Right renal cortex interstitium (tissue), 3 donors: ENCODE results near the gene COMTD1. TPM values are rescaled to one million over a fixed set of nuclear protein-coding genes. Genes with fewer than 3 reads are reported as not detected.

Experiments
- DNase-seq, 3 donors: peaks; one replicate each; pipeline ENCODE4 v3.0.0-alpha.2; 2013; ENCODE audit warnings: low read depth in 3 of 3, low spot score in 2 of 3
- polyA plus RNA-seq, 3 donors: library from polyadenylated mRNA; unstranded; fragments of 120-200 nt; gene quantifications; one replicate each; pipeline ENCODE4 v1.2.1, GENCODE V29; 2013; ENCODE audit not compliant: insufficient read length in 3 of 3

The COMTD1 gene
- polyA plus RNA-seq, 3 donors: 3.5 to 5.2 (median 4.9) TPM

- DNase-seq: no peak
Observed at GRCh38 chr10:75245354-75246250, 9.8 kb upstream of the COMTD1 start.

DNA sequence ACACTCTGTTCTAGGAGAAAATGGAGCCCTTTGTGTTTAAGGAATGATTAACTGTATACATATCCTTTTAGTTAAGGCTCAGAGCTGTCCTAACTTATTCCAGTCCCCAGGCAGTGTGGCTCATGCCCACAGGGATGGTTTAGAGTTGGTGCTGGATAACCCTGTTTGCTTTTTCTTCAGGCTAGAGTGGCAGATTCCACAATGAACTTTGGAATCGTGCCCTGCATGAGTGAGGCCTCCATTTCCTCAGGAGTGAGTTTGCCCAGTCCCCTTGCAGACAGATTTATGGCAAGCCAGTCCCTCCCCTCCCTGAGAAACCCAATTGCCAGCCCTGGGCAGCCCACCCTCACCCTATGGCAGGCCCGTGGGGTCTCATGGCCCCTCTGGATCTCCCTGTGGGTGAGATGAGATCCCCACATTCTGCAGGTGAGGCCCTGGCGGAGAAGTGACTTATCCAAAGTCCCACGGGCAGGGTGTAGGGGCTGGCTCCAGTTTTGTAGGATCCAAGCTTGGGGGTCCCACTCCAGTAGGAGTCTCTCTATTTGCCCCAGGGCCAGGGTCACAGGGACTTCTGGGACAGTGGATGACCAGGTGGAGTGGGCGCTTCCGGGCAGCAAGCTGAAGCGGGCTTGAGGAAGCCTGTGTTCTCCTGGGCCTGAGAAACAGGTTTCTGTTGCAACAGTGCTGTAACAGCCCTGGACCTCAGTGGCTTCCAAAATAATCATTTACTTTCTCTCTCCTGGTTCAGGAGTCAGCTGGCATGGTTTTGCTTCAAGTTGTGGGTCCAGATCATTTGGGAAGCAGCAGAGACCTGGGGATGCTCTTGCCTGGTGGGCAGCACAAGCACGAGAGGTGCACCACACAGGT is 9.0 kb upstream of the COMTD1 start:
- DNase-seq: no peak

DNA sequence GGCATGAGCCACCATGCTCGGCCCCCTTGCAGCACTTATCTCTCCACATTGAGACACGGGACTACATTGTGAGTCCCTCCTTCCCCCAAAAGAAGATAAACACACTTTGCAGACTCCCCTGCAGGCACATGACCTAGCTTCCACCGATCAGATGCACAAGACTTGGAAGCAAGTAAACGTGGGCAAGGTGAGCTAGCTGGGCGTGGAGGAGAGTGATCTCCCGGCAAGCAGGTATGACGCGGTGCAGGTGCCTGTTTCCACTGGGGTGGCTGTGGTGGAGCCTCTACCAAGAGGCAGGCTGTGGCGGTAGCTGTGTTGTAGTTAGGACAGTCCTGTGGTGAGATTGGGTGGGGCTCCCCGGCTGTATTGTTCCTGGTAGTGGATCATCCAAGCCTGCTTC is 7.7 kb upstream of the COMTD1 start:
- DNase-seq: no peak

DNA sequence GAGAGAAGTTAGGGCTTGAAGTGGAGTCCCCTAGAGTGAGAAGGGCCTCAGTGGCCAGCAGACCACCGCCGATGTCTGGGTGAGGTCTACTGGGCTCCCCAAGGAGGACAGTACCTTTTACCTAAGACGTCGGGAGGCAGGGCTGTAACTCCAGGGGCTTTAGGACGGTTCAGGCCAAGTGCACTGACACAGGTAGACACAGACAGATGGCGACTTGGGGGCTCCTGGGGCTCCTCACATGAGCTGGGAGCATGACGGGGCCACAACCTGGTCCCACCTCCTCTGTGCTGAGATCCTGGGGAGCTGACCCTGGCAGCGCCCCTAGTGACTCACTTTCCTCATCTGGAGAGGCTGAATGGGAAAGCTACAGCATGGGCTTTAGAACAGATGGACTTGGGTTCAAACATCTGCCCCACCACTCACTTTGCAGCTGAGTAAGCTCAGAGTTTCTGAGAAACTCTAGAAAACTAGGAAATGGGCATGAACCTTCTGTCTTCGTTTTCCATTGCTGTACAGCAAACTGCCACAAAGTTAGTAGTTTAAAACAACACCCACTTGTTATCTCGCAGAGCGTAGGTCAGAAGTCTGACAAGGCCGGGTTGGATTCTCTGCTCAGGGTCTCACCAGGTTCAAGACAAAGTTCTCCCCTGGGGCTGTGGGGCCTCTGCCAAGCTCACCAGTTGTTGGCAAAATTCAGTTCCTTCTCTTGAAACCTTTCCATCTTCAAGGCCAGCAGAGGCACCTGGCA is 4.7 kb upstream of the COMTD1 start:
- DNase-seq: no peak

- DNase-seq: no peak
Observed at GRCh38 chr10:75239096-75239790, 3.5 kb upstream of the COMTD1 start.

GRCh38 chr10:75238182-75239095 is 2.7 kb upstream of the COMTD1 start:
- DNase-seq: no peak

DNA sequence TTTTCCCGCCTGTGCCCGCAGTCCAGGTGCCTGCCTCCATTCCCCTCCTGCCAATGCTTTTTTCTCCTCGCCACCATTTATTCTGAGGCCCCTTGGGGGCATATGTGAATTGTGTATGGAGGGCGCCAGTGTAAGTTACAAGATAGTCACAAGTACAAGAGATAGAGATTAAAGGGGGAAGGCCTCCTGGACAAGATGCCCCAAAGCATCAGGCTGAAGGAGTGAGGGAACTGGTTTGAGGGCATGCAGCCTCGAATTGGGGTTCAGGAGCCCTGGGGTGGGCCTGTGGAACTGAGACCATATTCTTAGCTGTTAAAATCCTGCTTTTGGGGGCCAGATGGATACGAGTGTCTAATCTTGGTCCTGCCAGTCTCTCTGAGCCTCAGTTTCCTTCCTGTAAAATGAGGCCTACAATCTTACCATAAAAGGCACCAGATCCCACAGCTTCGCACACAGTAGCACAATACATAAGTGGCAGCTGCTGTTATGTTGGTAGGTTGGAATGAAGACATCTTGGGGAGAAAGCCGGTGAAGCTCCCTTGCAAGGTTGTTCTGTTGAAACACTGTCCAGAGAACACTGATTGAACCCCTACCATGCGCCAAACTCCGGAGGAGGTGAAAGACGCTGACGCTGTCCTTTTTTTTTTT is 545 bp upstream of the COMTD1 start:
- DNase-seq: no peak

GRCh38 chr10:75234683-75235374 is 928 bp downstream of the COMTD1 start:
- DNase-seq: no peak

DNA sequence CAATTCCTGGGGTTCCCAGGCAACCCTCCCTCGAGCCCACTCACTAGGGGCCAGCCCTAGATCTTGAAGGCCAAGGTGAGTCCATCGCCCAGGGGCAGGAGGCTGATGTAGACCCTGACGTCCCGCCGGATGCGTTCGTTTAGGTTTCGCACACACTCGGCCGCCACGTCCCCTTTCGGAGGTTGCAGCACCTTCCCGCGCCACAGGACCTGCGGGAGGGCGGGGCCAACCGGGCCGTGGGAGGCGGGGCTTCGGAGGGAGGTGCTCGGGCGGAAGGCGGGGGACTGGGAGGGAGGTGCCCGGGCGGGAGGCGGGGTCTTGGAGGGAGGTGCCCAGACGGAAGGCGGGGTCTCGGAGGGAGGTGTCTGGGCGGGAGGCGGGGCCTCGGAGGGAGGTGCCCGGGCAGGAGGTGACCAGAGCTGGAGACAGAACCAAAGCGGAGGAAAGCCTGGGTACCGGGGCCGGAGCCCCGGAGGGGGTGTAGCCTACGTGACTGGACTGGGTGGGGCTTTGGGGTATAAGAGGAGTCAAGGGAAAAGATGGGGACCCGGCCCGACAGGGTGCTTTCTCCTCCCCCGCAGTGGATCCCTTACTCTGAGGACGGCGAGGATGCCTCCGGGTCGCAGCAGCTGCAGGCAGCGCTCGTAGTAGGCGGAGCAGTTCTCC is 1.6 kb downstream of the COMTD1 start:
- peak in 1 of 3 donors; percentile 65 for DNase-seq

DNA sequence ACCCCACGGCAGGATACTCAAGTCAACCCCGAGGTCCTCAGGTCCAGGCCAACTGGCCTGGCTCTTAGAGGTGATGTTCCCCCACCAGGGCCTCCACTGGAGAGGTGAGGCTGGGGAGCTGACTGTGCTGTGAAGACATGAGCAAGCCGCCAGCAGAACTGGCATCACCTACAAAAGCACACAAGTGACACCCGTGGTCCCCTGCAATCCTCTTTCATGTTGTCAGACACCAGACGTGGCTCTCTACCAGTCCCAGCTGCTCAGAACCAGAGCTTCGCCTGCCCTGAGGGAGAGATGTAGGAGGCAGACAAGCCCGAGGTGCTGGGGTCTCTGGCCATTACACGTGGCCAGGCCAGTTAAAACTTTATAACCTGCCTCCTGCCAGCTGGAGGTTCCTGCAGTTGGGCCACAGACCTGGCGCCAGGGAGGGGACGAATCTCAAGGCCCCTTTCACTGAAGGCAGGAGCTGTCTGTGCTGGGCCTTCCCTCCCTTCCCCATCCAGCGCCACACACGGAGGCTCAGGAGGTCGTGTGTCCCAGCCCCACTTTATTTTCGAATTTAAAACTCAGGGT is 2.2 kb downstream of the COMTD1 start:
- no peak for DNase-seq

- no peak for DNase-seq
Observed at GRCh38 chr10:75231672-75232581, 3.8 kb downstream of the COMTD1 start.

DNA sequence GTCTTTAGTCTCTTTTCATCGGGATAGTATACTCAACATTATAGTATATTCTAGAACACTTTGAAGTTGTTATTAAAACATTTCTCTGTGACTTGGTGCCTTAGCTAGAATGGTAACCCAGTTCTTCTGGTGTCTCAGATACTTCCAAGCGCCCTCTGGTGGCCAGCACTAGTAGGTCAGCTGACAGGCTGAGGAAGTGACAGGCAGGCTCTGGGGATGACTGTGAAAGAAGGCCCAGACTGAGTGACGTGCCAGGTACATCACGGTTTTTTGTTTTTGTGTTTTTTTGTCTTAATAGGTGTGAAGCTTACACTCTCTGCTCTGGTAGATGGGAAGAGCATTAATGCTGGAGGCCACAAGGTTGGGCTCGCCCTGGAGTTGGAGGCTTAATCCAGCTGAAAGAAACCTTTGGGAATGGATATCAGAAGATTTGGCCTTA is 5.1 kb downstream of the COMTD1 start:
- peak in 2 of 3 donors; percentile 65 to 68 for DNase-seq

- DNase-seq: no peak
Observed at GRCh38 chr10:75229971-75230370, 5.8 kb downstream of the COMTD1 start.

- DNase-seq: no peak
Observed at GRCh38 chr10:75228834-75229233, 6.9 kb downstream of the COMTD1 start.

DNA sequence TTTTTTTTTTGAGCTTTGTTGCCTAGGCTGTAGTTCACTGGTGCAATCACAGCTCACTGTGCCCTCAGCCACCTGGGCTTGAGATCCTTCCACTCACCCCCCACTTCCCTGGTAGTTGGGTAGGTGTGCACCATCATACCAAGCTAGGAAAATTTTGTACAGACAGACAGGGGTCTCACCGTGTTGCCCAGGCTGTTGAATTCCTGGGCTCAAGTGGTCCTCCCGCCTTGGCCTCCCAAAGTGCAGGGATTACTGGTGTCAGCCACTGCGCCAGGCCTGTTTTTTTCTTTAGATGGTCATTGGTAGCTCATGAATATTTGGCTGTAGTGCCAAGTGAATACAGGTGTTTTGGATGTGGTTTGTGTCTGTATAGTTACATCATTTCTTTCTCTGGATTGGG is 7.5 kb downstream of the COMTD1 start:
- DNase-seq: no peak

DNA sequence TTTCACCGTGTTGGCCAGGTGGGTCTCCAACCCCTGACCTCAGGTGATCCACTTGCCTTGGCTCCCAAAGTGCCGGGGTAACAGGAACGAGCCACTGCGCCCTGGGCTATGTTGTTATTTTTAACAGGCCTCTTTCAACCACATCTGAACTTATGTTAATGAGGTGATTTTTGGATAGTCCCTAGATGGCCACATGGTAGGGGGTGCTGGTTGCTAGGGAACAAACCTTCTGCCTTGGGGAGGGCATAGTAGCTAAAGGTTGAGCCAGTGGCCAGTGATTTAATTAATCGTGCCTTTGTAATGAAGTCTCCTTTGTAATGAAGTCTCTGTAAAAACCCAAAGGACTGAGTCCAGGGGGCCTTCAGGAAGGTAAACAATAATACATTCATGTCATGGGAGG is 9.1 kb downstream of the COMTD1 start:
- DNase-seq: no peak
